Large intestine (tissue), 12 donors: ENCODE data around the gene TMEM26. TPM values are rescaled to one million over a fixed set of nuclear protein-coding genes. Genes with fewer than 3 reads are reported as not detected.

Experiments used
- DNase-seq, 2 donors: peaks; one replicate each; pipeline versions ENCODE4 v3.0.0 to v3.0.0-alpha.2; 2013
- H3K27ac ChIP-seq: one replicate; pipeline ENCODE4 v1.5.1; 2013; ENCODE audit warnings: low read length
- H3K27me3 ChIP-seq: 2 replicates; pipeline ENCODE4 v1.6.1; 2013; ENCODE audit warnings: low read length; ENCODE audit not compliant: control insufficient read depth, insufficient read depth
- H3K36me3 ChIP-seq: 2 replicates; pipeline ENCODE4 v1.6.1; 2013; ENCODE audit warnings: low read length; ENCODE audit not compliant: control insufficient read depth, insufficient read depth
- H3K4me1 ChIP-seq: one replicate; pipeline ENCODE4 v1.6.1; 2013; ENCODE audit warnings: low read length; ENCODE audit not compliant: control insufficient read depth, insufficient read depth
- H3K4me3 ChIP-seq: one replicate; pipeline ENCODE4 v1.5.1; 2013; ENCODE audit warnings: low read length
- H3K9me3 ChIP-seq: one replicate; pipeline ENCODE4 v1.6.1; 2013; ENCODE audit warnings: mild to moderate bottlenecking, low read depth, low read length, moderate library complexity; ENCODE audit not compliant: control insufficient read depth
- WGBS: methylation state at CpG from one replicate; pipeline ENCODE4 v1.1.5; 2013; ENCODE audit warnings: low lambda C conversion rate; ENCODE audit not compliant: insufficient coverage; 5-methylcytosine and 5-hydroxymethylcytosine counted together
- long read RNA-seq, 11 donors: transcript quantifications; one replicate each; lab custom pipeline, GENCODE V29; 2026
- polyA plus RNA-seq: library from polyadenylated mRNA; unstranded; fragments of 120-200 nt; gene quantifications from one replicate; pipeline ENCODE4 v1.2.1, GENCODE V29; 2013

Gene TMEM26
- 5.0 TPM for polyA plus RNA-seq
- long read RNA-seq, donor 1, full-length matches to known transcripts = 1 of 1 reads
- long read RNA-seq, donor 1, partial matches to known transcripts = 0 of 1 reads
- long read RNA-seq, donor 1, other reads (novel, unspliced or antisense) = 0 of 1 reads
- long read RNA-seq, donor 2, full-length matches to known transcripts = 2 of 2 reads
- long read RNA-seq, donor 2, partial matches to known transcripts = 0 of 2 reads
- long read RNA-seq, donor 2, other reads (novel, unspliced or antisense) = 0 of 2 reads
- long read RNA-seq, donor 3 = 0 reads
- long read RNA-seq, donor 4 = 0 reads
- long read RNA-seq, donor 5, partial matches to known transcripts = 5 of 5 reads
- long read RNA-seq, donor 5, other reads (novel, unspliced or antisense) = 0 of 5 reads
- long read RNA-seq, donor 6, partial matches to known transcripts = 6 of 6 reads
- long read RNA-seq, donor 6, other reads (novel, unspliced or antisense) = 0 of 6 reads
- long read RNA-seq, donor 7, full-length matches to known transcripts = 1 of 1 reads
- long read RNA-seq, donor 7, partial matches to known transcripts = 0 of 1 reads
- long read RNA-seq, donor 7, other reads (novel, unspliced or antisense) = 0 of 1 reads
- long read RNA-seq, donor 8, full-length matches to known transcripts = 1 of 1 reads
- long read RNA-seq, donor 8, partial matches to known transcripts = 0 of 1 reads
- long read RNA-seq, donor 8, other reads (novel, unspliced or antisense) = 0 of 1 reads
- long read RNA-seq, donor 9, partial matches to known transcripts = 0 of 1 reads
- long read RNA-seq, donor 9, other reads (novel, unspliced or antisense) = 0 of 1 reads
- long read RNA-seq, donor 10 = 0 reads
- long read RNA-seq, donor 11 = 0 reads

- Histone ChIP-seq H3K27ac (peak within 1 kb of the TSS; percentile 51), H3K4me3 (peak within 1 kb of the TSS; percentile 59), H3K4me1 (peaks cover 4% of the 10 kb centered on the region), H3K9me3 (no peaks in the 10 kb centered on the region), H3K36me3 (no peaks in the 10 kb centered on the region), H3K27me3 (peaks cover 31% of the 10 kb centered on the region)
- WGBS = 0% methylated on average over 3 of the region's 58 CpGs
- DNase-seq = peak; percentile 22 to 60
Measured at GRCh38 chr10:61452655-61453641, at the start of gene TMEM26. TMEM26 (minus strand) TSS chr10:61453381; CDS start chr10:61453081, 300 bp downstream.

- Histone ChIP-seq H3K4me1 (no peaks in the 10 kb centered on the region), H3K27me3 (no peaks in the 10 kb centered on the region), H3K9me3 (no peaks in the 10 kb centered on the region), H3K36me3 (no peaks in the 10 kb centered on the region), H3K27ac (no peak overlapping the region), H3K4me3 (no peak overlapping the region)
- no peak for DNase-seq
Measured at GRCh38 chr10:61500460-61500859, 47.3 kb upstream of the TMEM26 start.

- Histone ChIP-seq H3K9me3 (no peaks in the 10 kb centered on the region), H3K36me3 (no peaks in the 10 kb centered on the region), H3K4me1 (no peaks in the 10 kb centered on the region), H3K27me3 (no peaks in the 10 kb centered on the region), H3K4me3 (no peak overlapping the region), H3K27ac (no peak overlapping the region)
- no CpG with 5 or more reads among the region's 2 CpGs for WGBS
- DNase-seq = no peak
Measured at GRCh38 chr10:61492364-61492995, 39.3 kb upstream of the TMEM26 start.

- Histone ChIP-seq H3K36me3 (no peaks in the 10 kb centered on the region), H3K4me3 (no peak overlapping the region), H3K4me1 (no peaks in the 10 kb centered on the region), H3K27me3 (no peaks in the 10 kb centered on the region), H3K9me3 (no peaks in the 10 kb centered on the region), H3K27ac (no peak overlapping the region)
- no peak for DNase-seq
- 73% methylated on average over 3 of the region's 5 CpGs for WGBS
Measured at GRCh38 chr10:61487506-61487905, 34.3 kb upstream of the TMEM26 start.

GRCh38 chr10:61486738-61487396 is 33.7 kb upstream of the TMEM26 start:
- peak in 1 of 2 donors; percentile 31 for DNase-seq
- H3K27ac ChIP-seq = no peak overlapping the region
- H3K36me3 ChIP-seq = no peaks in the 10 kb centered on the region
- H3K9me3 ChIP-seq = no peaks in the 10 kb centered on the region
- H3K4me3 ChIP-seq = no peak overlapping the region
- H3K4me1 ChIP-seq = no peaks in the 10 kb centered on the region
- no peaks in the 10 kb centered on the region for H3K27me3 ChIP-seq
- 100% methylated on average over 1 of the region's 2 CpGs for WGBS

GRCh38 chr10:61486251-61486650 is 33.1 kb upstream of the TMEM26 start:
- no peak overlapping the region for H3K4me3 ChIP-seq
- no CpG with 5 or more reads among the region's 1 CpG for WGBS
- DNase-seq = no peak
- H3K27me3 ChIP-seq = no peaks in the 10 kb centered on the region
- no peaks in the 10 kb centered on the region for H3K9me3 ChIP-seq
- no peak overlapping the region for H3K27ac ChIP-seq
- H3K36me3 ChIP-seq = no peaks in the 10 kb centered on the region
- H3K4me1 ChIP-seq = no peaks in the 10 kb centered on the region

- no peak overlapping the region for H3K4me3 ChIP-seq
- H3K4me1 ChIP-seq = peaks cover 3% of the 10 kb centered on the region
- DNase-seq = no peak
- 60% methylated on average over 1 of the region's 3 CpGs for WGBS
- H3K27ac ChIP-seq = no peak overlapping the region
- H3K27me3 ChIP-seq = no peaks in the 10 kb centered on the region
- H3K36me3 ChIP-seq = no peaks in the 10 kb centered on the region
- no peaks in the 10 kb centered on the region for H3K9me3 ChIP-seq
Measured at GRCh38 chr10:61481597-61481996, 28.4 kb upstream of the TMEM26 start.

- Histone ChIP-seq H3K27me3 (no peaks in the 10 kb centered on the region), H3K4me1 (peaks cover 3% of the 10 kb centered on the region), H3K27ac (no peak overlapping the region), H3K36me3 (no peaks in the 10 kb centered on the region), H3K4me3 (no peak overlapping the region), H3K9me3 (no peaks in the 10 kb centered on the region)
- no peak for DNase-seq
- 75% methylated on average over 2 of the region's 2 CpGs for WGBS
Measured at GRCh38 chr10:61480208-61480607, 27.0 kb upstream of the TMEM26 start.

- peak in 1 of 2 donors; percentile 56 for DNase-seq
- Histone ChIP-seq H3K36me3 (no peaks in the 10 kb centered on the region), H3K27ac (no peak overlapping the region), H3K9me3 (no peaks in the 10 kb centered on the region), H3K27me3 (no peaks in the 10 kb centered on the region), H3K4me3 (no peak overlapping the region), H3K4me1 (peaks cover 3% of the 10 kb centered on the region)
- WGBS = 86% methylated on average over 1 of the region's 4 CpGs
Measured at GRCh38 chr10:61478621-61479312, 25.6 kb upstream of the TMEM26 start.
